GM18498 (cell line): ENCODE measurements around the gene SH3PXD2A.
"Not testable (repeated sequence)": the region's sequence is repeated elsewhere in the genome, so short reads cannot be mapped to it uniquely, and the experiment has no call there.

Source experiments
- ATAC-seq: cut with Tn5 transposase; IDR thresholded peaks from one replicate; pipeline ENCODE4 v1.9.1; 2021; ENCODE audit warnings: mild to moderate bottlenecking, moderate library complexity; ENCODE audit not compliant: unreplicated experiment

The SH3PXD2A gene

GRCh38 chr10:103613616-103614015 is 241.8 kb downstream of the SH3PXD2A start:
- no peak for ATAC-seq

GRCh38 chr10:103612462-103613365 is 242.7 kb downstream of the SH3PXD2A start:
- no peak for ATAC-seq

GRCh38 chr10:103610921-103611511 is 244.4 kb downstream of the SH3PXD2A start:
- no peak for ATAC-seq

- no peak for ATAC-seq
Observed at GRCh38 chr10:103610083-103610472, 245.3 kb downstream of the SH3PXD2A start.

GRCh38 chr10:103609231-103610082 is 245.9 kb downstream of the SH3PXD2A start:
- no peak for ATAC-seq

- not testable (repeated sequence) for ATAC-seq
Observed at GRCh38 chr10:103608056-103608455, 247.3 kb downstream of the SH3PXD2A start.

- not testable (repeated sequence) for ATAC-seq
Observed at GRCh38 chr10:103607051-103607450, 248.3 kb downstream of the SH3PXD2A start.

- not testable (repeated sequence) for ATAC-seq
Observed at GRCh38 chr10:103606097-103606438, 249.3 kb downstream of the SH3PXD2A start.

- ATAC-seq, result no peak
Observed at GRCh38 chr10:103605359-103606096, 249.8 kb downstream of the SH3PXD2A start.

GRCh38 chr10:103603382-103603781 is 252.0 kb downstream of the SH3PXD2A start:
- no peak for ATAC-seq

- no peak for ATAC-seq
Observed at GRCh38 chr10:103602852-103603155, 252.6 kb downstream of the SH3PXD2A start.

- no peak for ATAC-seq
Observed at GRCh38 chr10:103602028-103602851, 253.1 kb downstream of the SH3PXD2A start.

- no peak for ATAC-seq
Observed at GRCh38 chr10:103600956-103601569, 254.3 kb downstream of the SH3PXD2A start.

GRCh38 chr10:103600325-103600724 is 255.1 kb downstream of the SH3PXD2A start:
- ATAC-seq, result no peak

GRCh38 chr10:103599907-103600306 is 255.5 kb downstream of the SH3PXD2A start:
- ATAC-seq, result no peak

GRCh38 chr10:103599211-103599610 is 256.2 kb downstream of the SH3PXD2A start:
- no peak for ATAC-seq

GRCh38 chr10:103598654-103599115 is 256.7 kb downstream of the SH3PXD2A start:
- ATAC-seq, result no peak

- ATAC-seq, result no peak
Observed at GRCh38 chr10:103597003-103597402, 258.4 kb downstream of the SH3PXD2A start.

- ATAC-seq, result no peak
Observed at GRCh38 chr10:103595933-103596726, 259.2 kb downstream of the SH3PXD2A start.
